SIG-M5 (cell line): ENCODE results near the gene RPL10.
"Not testable (repeated sequence)": the region's sequence is repeated elsewhere in the genome, so short reads cannot be mapped to it uniquely, and the experiment has no call there.

ENCODE experiments used
- DNase-seq: peaks from one replicate; lab custom pipeline; 2025; lab: John Stamatoyannopoulos, UW

The RPL10 gene

GRCh38 chrX:154378059-154378798, 19.9 kb upstream of the RPL10 start:
- DNase-seq = no peak

- DNase-seq = peak; percentile 89
These were observed 19.2 kb upstream of the RPL10 start, which contains the start of gene EMD for GRCh38 chrX:154378799-154379568. TSS of gene EMD (plus strand) at chrX:154379295. CDS start at chrX:154379485, 190 bp downstream.

GRCh38 chrX:154379569-154379951, 18.6 kb upstream of the RPL10 start:
- DNase-seq = no peak

GRCh38 chrX:154380153-154380552, 18.0 kb upstream of the RPL10 start:
- DNase-seq = no peak

GRCh38 chrX:154380787-154381186, 17.4 kb upstream of the RPL10 start:
- no peak for DNase-seq

GRCh38 chrX:154381271-154381670, 16.9 kb upstream of the RPL10 start:
- no peak for DNase-seq

GRCh38 chrX:154382483-154383069, 15.6 kb upstream of the RPL10 start:
- DNase-seq = no peak

GRCh38 chrX:154383359-154384283, 14.6 kb upstream of the RPL10 start:
- DNase-seq = no peak

- no peak for DNase-seq
These were observed 13.8 kb upstream of the RPL10 start for GRCh38 chrX:154384284-154384892.

- DNase-seq = not testable (repeated sequence)
These were observed 10.1 kb upstream of the RPL10 start for GRCh38 chrX:154388094-154388493.

- DNase-seq = not testable (repeated sequence)
These were observed 9.5 kb upstream of the RPL10 start for GRCh38 chrX:154388649-154389048.

- DNase-seq = not testable (repeated sequence)
These were observed 8.1 kb upstream of the RPL10 start for GRCh38 chrX:154389812-154390747.

GRCh38 chrX:154396363-154396762, 1.8 kb upstream of the RPL10 start:
- DNase-seq = not testable (repeated sequence)

- no peak for DNase-seq
These were observed 947 bp upstream of the RPL10 start for GRCh38 chrX:154396973-154397887.

GRCh38 chrX:154398668-154399526, 720 bp downstream of the RPL10 start:
- DNase-seq = peak; percentile 26

GRCh38 chrX:154399527-154400368, 1.6 kb downstream of the RPL10 start:
- no peak for DNase-seq

GRCh38 chrX:154400369-154400817, 2.2 kb downstream of the RPL10 start:
- not testable (repeated sequence) for DNase-seq
